Astrocyte (in vitro differentiated cells and primary cell): Measurements from ENCODE around the gene DGKH.

Experiments
- CTCF ChIP-seq: IDR thresholded peaks from 2 replicates; pipeline ENCODE4 v1.5.1; 2011; ENCODE audit warnings: low read depth, mild to moderate bottlenecking, inconsistent platforms, low read length, moderate library complexity; ENCODE audit not compliant: insufficient read depth
- EZH2 ChIP-seq: IDR thresholded peaks from 2 replicates; pipeline ENCODE4 v1.6.1; 2012; ENCODE audit warnings: mild to moderate bottlenecking, low read length, inconsistent platforms; ENCODE audit not compliant: insufficient read depth

GRCh38 chr13:42056583-42056982 lies 8.1 kb downstream of the DGKH start:
- TF ChIP-seq CTCF = no peak
- TF ChIP-seq EZH2 = no peak
